ENCODE results near the gene FLNC.

GRCh38 chr7:128859232-128860157 is 29.3 kb downstream of the FLNC start:
- TF ChIP-seq EZH2phosphoT487 (IDR thresholded peaks at IDR 0.05; ENCODE audit: insufficient read depth, low read depth) (no peak), EZH2 (IDR thresholded peaks at IDR 0.05; ENCODE audit: insufficient read depth, poor library complexity, severe bottlenecking) (no peak)
